Endometrial microvascular endothelial cells (primary cell): ENCODE results near the gene POLR2F. TPM values are rescaled to one million over a fixed set of nuclear protein-coding genes. Genes with fewer than 3 reads are reported as not detected.
"Not testable (repeated sequence)": the region's sequence is repeated elsewhere in the genome, so short reads cannot be mapped to it uniquely, and the experiment has no call there.

ENCODE experiments used
- in situ Hi-C: cut with HindIII; loops from 2 replicates; pipeline ENCODE4 v1.10.0; 2017; ENCODE audit warnings: low sequenced_read_pairs, low pct_unique_long_range_greater_than_20kb; ENCODE audit errors: inconsistent ontology term
- total RNA-seq: library from RNA; depleted of rRNA; stranded (reverse); fragments of >200 nt; gene quantifications from one replicate; pipeline ENCODE4 v1.2.3, GENCODE V29; 2015; ENCODE audit errors: inconsistent ontology term

Gene POLR2F
- total RNA-seq, 1 donor from 2014 or later, result 80.4 TPM

- in situ Hi-C loops, result no loop called here
Observed at GRCh38 chr22:37943825-37944198, 9.7 kb upstream of the POLR2F start.

- in situ Hi-C loops, result not testable (repeated sequence)
Observed at GRCh38 chr22:37944423-37944822, 9.1 kb upstream of the POLR2F start.

- in situ Hi-C loops, result not testable (repeated sequence)
Observed at GRCh38 chr22:37947142-37947795, 6.2 kb upstream of the POLR2F start.

- in situ Hi-C loops, result no loop called here
Observed at GRCh38 chr22:37951305-37951704, 2.2 kb upstream of the POLR2F start.

GRCh38 chr22:37952629-37953028 is 870 bp upstream of the POLR2F start:
- in situ Hi-C loops, result not testable (repeated sequence)

GRCh38 chr22:37953062-37953436 is 450 bp upstream of the POLR2F start:
- in situ Hi-C loops, result no loop called here

- in situ Hi-C loops, result no loop called here
Observed at GRCh38 chr22:37954686-37955085, 1.2 kb downstream of the POLR2F start.

- in situ Hi-C loops, result not testable (repeated sequence)
Observed at GRCh38 chr22:37955825-37956397, 2.4 kb downstream of the POLR2F start.

GRCh38 chr22:37957232-37957631 is 3.7 kb downstream of the POLR2F start:
- in situ Hi-C loops, result no loop called here

- in situ Hi-C loops, result no loop called here
Observed at GRCh38 chr22:37959231-37959825, 5.8 kb downstream of the POLR2F start.

GRCh38 chr22:37961062-37961461 is 7.6 kb downstream of the POLR2F start:
- in situ Hi-C loops, result no loop called here

- in situ Hi-C loops, result no loop called here
Observed at GRCh38 chr22:37965940-37966664, 12.6 kb downstream of the POLR2F start.

- in situ Hi-C loops, result no loop called here
Observed at GRCh38 chr22:37967147-37967546, 13.6 kb downstream of the POLR2F start.

- in situ Hi-C loops, result no loop called here
Observed at GRCh38 chr22:37967637-37968451, 14.3 kb downstream of the POLR2F start.

GRCh38 chr22:37968452-37969251 is 15.2 kb downstream of the POLR2F start:
- in situ Hi-C loops, result no loop called here

GRCh38 chr22:37970864-37971263 is 17.4 kb downstream of the POLR2F start:
- in situ Hi-C loops, result no loop called here

GRCh38 chr22:37971475-37972434 is 18.3 kb downstream of the POLR2F start:
- in situ Hi-C loops, result no loop called here
